ENCODE data around the gene TP73.

DNA sequence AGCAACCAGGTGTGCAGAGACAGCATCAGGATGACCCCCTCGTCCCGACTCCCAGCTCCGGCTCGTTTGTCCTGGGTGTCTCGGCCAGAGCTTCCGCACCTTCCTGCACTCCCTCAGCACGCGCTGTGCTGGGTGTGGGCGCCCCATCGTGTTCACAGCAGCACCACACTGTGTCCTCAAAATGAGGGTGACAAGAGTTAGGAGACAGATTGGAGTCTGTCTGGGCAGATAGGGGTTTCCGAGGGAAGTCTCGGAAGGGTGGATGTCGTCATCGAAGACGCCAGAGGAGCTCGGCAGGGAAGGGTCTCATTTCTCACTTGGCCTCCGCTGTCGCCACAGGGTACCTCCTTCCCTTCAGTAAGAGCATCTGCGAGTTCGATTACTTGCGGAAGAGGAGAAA is 104.1 kb downstream of the TP73 start:
- TF ChIP-seq TAF1 (IDR thresholded peaks at IDR 0.05; ENCODE audit: low read depth) = no peak
- TF ChIP-seq, protein P1, sequence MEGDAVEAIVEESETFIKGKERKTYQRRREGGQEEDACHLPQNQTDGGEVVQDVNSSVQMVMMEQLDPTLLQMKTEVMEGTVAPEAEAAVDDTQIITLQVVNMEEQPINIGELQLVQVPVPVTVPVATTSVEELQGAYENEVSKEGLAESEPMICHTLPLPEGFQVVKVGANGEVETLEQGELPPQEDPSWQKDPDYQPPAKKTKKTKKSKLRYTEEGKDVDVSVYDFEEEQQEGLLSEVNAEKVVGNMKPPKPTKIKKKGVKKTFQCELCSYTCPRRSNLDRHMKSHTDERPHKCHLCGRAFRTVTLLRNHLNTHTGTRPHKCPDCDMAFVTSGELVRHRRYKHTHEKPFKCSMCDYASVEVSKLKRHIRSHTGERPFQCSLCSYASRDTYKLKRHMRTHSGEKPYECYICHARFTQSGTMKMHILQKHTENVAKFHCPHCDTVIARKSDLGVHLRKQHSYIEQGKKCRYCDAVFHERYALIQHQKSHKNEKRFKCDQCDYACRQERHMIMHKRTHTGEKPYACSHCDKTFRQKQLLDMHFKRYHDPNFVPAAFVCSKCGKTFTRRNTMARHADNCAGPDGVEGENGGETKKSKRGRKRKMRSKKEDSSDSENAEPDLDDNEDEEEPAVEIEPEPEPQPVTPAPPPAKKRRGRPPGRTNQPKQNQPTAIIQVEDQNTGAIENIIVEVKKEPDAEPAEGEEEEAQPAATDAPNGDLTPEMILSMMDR (IDR thresholded peaks at IDR 0.05; ENCODE audit: poor library complexity, severe bottlenecking) = no peak
- no peak for TF ChIP-seq RAD21 (conservative IDR thresholded peaks at IDR 0.05)
- no peak for TF ChIP-seq EZH2 (IDR thresholded peaks at IDR 0.05; ENCODE audit: borderline replicate concordance, insufficient read depth, low read length, poor library complexity, severe bottlenecking)
- no peak for TF ChIP-seq SMC3 (conservative IDR thresholded peaks at IDR 0.05; ENCODE audit: poor library complexity)
- no peak for TF ChIP-seq EP300 (conservative IDR thresholded peaks at IDR 0.05; ENCODE audit: poor library complexity, severe bottlenecking)
- no peak for TF ChIP-seq POLR2AphosphoS5 (IDR thresholded peaks at IDR 0.05)
- TF ChIP-seq, protein P2, sequence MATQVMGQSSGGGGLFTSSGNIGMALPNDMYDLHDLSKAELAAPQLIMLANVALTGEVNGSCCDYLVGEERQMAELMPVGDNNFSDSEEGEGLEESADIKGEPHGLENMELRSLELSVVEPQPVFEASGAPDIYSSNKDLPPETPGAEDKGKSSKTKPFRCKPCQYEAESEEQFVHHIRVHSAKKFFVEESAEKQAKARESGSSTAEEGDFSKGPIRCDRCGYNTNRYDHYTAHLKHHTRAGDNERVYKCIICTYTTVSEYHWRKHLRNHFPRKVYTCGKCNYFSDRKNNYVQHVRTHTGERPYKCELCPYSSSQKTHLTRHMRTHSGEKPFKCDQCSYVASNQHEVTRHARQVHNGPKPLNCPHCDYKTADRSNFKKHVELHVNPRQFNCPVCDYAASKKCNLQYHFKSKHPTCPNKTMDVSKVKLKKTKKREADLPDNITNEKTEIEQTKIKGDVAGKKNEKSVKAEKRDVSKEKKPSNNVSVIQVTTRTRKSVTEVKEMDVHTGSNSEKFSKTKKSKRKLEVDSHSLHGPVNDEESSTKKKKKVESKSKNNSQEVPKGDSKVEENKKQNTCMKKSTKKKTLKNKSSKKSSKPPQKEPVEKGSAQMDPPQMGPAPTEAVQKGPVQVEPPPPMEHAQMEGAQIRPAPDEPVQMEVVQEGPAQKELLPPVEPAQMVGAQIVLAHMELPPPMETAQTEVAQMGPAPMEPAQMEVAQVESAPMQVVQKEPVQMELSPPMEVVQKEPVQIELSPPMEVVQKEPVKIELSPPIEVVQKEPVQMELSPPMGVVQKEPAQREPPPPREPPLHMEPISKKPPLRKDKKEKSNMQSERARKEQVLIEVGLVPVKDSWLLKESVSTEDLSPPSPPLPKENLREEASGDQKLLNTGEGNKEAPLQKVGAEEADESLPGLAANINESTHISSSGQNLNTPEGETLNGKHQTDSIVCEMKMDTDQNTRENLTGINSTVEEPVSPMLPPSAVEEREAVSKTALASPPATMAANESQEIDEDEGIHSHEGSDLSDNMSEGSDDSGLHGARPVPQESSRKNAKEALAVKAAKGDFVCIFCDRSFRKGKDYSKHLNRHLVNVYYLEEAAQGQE (IDR thresholded peaks at IDR 0.05; ENCODE audit: borderline replicate concordance) = no peak
- TF ChIP-seq MXI1 (conservative IDR thresholded peaks at IDR 0.05; ENCODE audit: poor library complexity, severe bottlenecking) = no peak

All from neural cell (in vitro differentiated cells).